Measurements from ENCODE around the gene SLC36A3.
"Not testable (repeated sequence)": the region's sequence is repeated elsewhere in the genome, so short reads cannot be mapped to it uniquely, and the experiment has no call there.

Gene SLC36A3

GRCh38 chr5:151239237-151239861 lies 64.2 kb downstream of the SLC36A3 start:
- in situ Hi-C loops (cut with HindIII; ENCODE audit: low pct_unique_long_range_greater_than_20kb, low sequenced_read_pairs), result no loop called here
- no peak for TF ChIP-seq JUND (IDR thresholded peaks at IDR 0.05; ENCODE audit: low read depth)
- peak; percentile 77 to 78 for DNase-seq (ENCODE audit: low read depth in 1 of 2, low spot score in 1 of 2)

- DNase-seq (ENCODE audit: low read depth in 1 of 2, low spot score in 1 of 2), result no peak
- TF ChIP-seq JUND (IDR thresholded peaks at IDR 0.05; ENCODE audit: low read depth), result no peak
- in situ Hi-C loops (cut with HindIII; ENCODE audit: low pct_unique_long_range_greater_than_20kb, low sequenced_read_pairs), result no loop called here
Observed at GRCh38 chr5:151238303-151238741, 65.2 kb downstream of the SLC36A3 start.

- in situ Hi-C loops (cut with HindIII; ENCODE audit: low pct_unique_long_range_greater_than_20kb, low sequenced_read_pairs), result no loop called here
- no peak for TF ChIP-seq JUND (IDR thresholded peaks at IDR 0.05; ENCODE audit: low read depth)
- DNase-seq (ENCODE audit: low read depth in 1 of 2, low spot score in 1 of 2), result no peak
Observed at GRCh38 chr5:151237685-151238084, 65.9 kb downstream of the SLC36A3 start.

- DNase-seq (ENCODE audit: low read depth in 1 of 2, low spot score in 1 of 2), result no peak
- in situ Hi-C loops (cut with HindIII; ENCODE audit: low pct_unique_long_range_greater_than_20kb, low sequenced_read_pairs), result no loop called here
- TF ChIP-seq JUND (IDR thresholded peaks at IDR 0.05; ENCODE audit: low read depth), result no peak
Observed at GRCh38 chr5:151236888-151237287, 66.7 kb downstream of the SLC36A3 start.

GRCh38 chr5:151235239-151235571 lies 68.4 kb downstream of the SLC36A3 start:
- in situ Hi-C loops (cut with HindIII; ENCODE audit: low pct_unique_long_range_greater_than_20kb, low sequenced_read_pairs); DNase-seq (ENCODE audit: low read depth in 1 of 2, low spot score in 1 of 2): not testable (repeated sequence)

- in situ Hi-C loops (cut with HindIII; ENCODE audit: low pct_unique_long_range_greater_than_20kb, low sequenced_read_pairs), result no loop called here
- DNase-seq (ENCODE audit: low read depth in 1 of 2, low spot score in 1 of 2), result peak in 1 of 2 experiments; percentile 26
Observed at GRCh38 chr5:151234476-151235238, 68.9 kb downstream of the SLC36A3 start.

GRCh38 chr5:151233616-151234085 lies 69.9 kb downstream of the SLC36A3 start:
- in situ Hi-C loops (cut with HindIII; ENCODE audit: low pct_unique_long_range_greater_than_20kb, low sequenced_read_pairs), result no loop called here
- no peak for TF ChIP-seq JUND (IDR thresholded peaks at IDR 0.05; ENCODE audit: low read depth)
- DNase-seq (ENCODE audit: low read depth in 1 of 2, low spot score in 1 of 2), result no peak

More at GRCh38 chr5:151234476-151235238, 68.9 kb downstream of the SLC36A3 start:
- TF ChIP-seq JUND (IDR thresholded peaks at IDR 0.05; ENCODE audit: low read depth), result no peak

- DNase-seq (ENCODE audit: low read depth in 1 of 2, low spot score in 1 of 2), result no peak
- no peak for TF ChIP-seq JUND (IDR thresholded peaks at IDR 0.05; ENCODE audit: low read depth)
- in situ Hi-C loops (cut with HindIII; ENCODE audit: low pct_unique_long_range_greater_than_20kb, low sequenced_read_pairs), result no loop called here
Observed at GRCh38 chr5:151231359-151231758, 72.2 kb downstream of the SLC36A3 start.

GRCh38 chr5:151230048-151230680 lies 73.4 kb downstream of the SLC36A3 start:
- in situ Hi-C loops (cut with HindIII; ENCODE audit: low pct_unique_long_range_greater_than_20kb, low sequenced_read_pairs), result no loop called here
- DNase-seq (ENCODE audit: low read depth in 1 of 2, low spot score in 1 of 2), result no peak
- TF ChIP-seq JUND (IDR thresholded peaks at IDR 0.05; ENCODE audit: low read depth), result no peak

- no peak for TF ChIP-seq JUND (IDR thresholded peaks at IDR 0.05; ENCODE audit: low read depth)
- no peak for DNase-seq (ENCODE audit: low read depth in 1 of 2, low spot score in 1 of 2)
- in situ Hi-C loops (cut with HindIII; ENCODE audit: low pct_unique_long_range_greater_than_20kb, low sequenced_read_pairs), result no loop called here
Observed at GRCh38 chr5:151228986-151229385, 74.6 kb downstream of the SLC36A3 start.

GRCh38 chr5:151227918-151228447 lies 75.6 kb downstream of the SLC36A3 start:
- in situ Hi-C loops (cut with HindIII; ENCODE audit: low pct_unique_long_range_greater_than_20kb, low sequenced_read_pairs), result no loop called here
- DNase-seq (ENCODE audit: low read depth in 1 of 2, low spot score in 1 of 2), result no peak
- TF ChIP-seq JUND (IDR thresholded peaks at IDR 0.05; ENCODE audit: low read depth), result no peak

Measured in T47D (cell line).